Right atrium auricular region (tissue), 2 donors: ENCODE measurements around the gene WBP4. TPM values are rescaled to one million over a fixed set of nuclear protein-coding genes. Genes with fewer than 3 reads are reported as not detected.
"Not testable (repeated sequence)": the region's sequence is repeated elsewhere in the genome, so short reads cannot be mapped to it uniquely, and the experiment has no call there.

Source experiments
- DNase-seq: peaks from one replicate; pipeline ENCODE4 v3.0.0-alpha.2; 2019; ENCODE audit warnings: low spot score
- H3K27ac ChIP-seq, 2 donors: fragments of 200-600 bp; sonication (generic); 1 replicate in 1 of 2; 2 replicates in 1 of 2; pipeline ENCODE4 v1.5.1; 2016 to 2019
- H3K27me3 ChIP-seq, 2 donors: fragments of 200-600 bp; sonication (generic); one replicate each; pipeline versions ENCODE4 v1.5.1 to v1.6.0; 2017 to 2019
- H3K36me3 ChIP-seq: fragments of 200-600 bp; sonication (generic); one replicate; pipeline ENCODE4 v1.5.1; 2016
- H3K4me1 ChIP-seq, 2 donors: fragments of 200-600 bp; sonication (generic); one replicate each; pipeline versions ENCODE4 v1.5.1 to v1.6.0; 2017 to 2019
- H3K4me3 ChIP-seq, 2 donors: fragments of 200-600 bp; sonication (generic); 1 replicate in 1 of 2; 2 replicates in 1 of 2; pipeline ENCODE4 v1.5.1; 2017 to 2019; ENCODE audit warnings: mild to moderate bottlenecking in 1 of 2, moderate library complexity in 1 of 2
- H3K9me3 ChIP-seq, 2 donors: fragments of 200-600 bp; sonication (generic); one replicate each; pipeline ENCODE4 v1.5.1; 2019
- CTCF ChIP-seq, 2 donors: fragments of 200-600 bp; sonication (generic); IDR thresholded peaks; one replicate each; pipeline ENCODE4 v1.5.1; 2019; ENCODE audit warnings: antibody characterized with exemption in 2 of 2
- total RNA-seq, 2 donors: library from RNA; depleted of rRNA; stranded (reverse); fragments of >200 nt; gene quantifications; one replicate each; pipeline ENCODE4 v1.1.0, GENCODE V29; 2016

The WBP4 gene
- total RNA-seq, 2 donors from 2014 or later: 14.0 to 18.0 TPM

- H3K4me1 ChIP-seq: peaks cover 0 to 35% of the 10 kb centered on the region in 2 donors
- H3K9me3 ChIP-seq: no peaks in the 10 kb centered on the region
- TF ChIP-seq CTCF (IDR thresholded peaks at IDR 0.05): no peak
- peaks cover 4% of the 10 kb centered on the region for H3K36me3 ChIP-seq
- no peak overlapping the region for H3K27ac ChIP-seq
- H3K4me3 ChIP-seq: no peak overlapping the region
- no peaks in the 10 kb centered on the region for H3K27me3 ChIP-seq
- no peak for DNase-seq
Measured at GRCh38 chr13:41026788-41027187, 34.5 kb upstream of the WBP4 start.

GRCh38 chr13:41028051-41028450, 33.3 kb upstream of the WBP4 start:
- no peak for DNase-seq
- H3K36me3 ChIP-seq: peaks cover 4% of the 10 kb centered on the region
- H3K27me3 ChIP-seq: no peaks in the 10 kb centered on the region
- no peak for TF ChIP-seq CTCF (IDR thresholded peaks at IDR 0.05)
- no peak overlapping the region for H3K4me3 ChIP-seq
- H3K9me3 ChIP-seq: no peaks in the 10 kb centered on the region
- H3K4me1 ChIP-seq: peaks cover 0 to 40% of the 10 kb centered on the region in 2 donors
- no peak overlapping the region for H3K27ac ChIP-seq

- H3K9me3 ChIP-seq: no peaks in the 10 kb centered on the region
- no peaks in the 10 kb centered on the region for H3K27me3 ChIP-seq
- H3K27ac ChIP-seq: no peak overlapping the region
- TF ChIP-seq CTCF (IDR thresholded peaks at IDR 0.05): no peak
- H3K4me3 ChIP-seq: no peak overlapping the region
- peaks cover 4% of the 10 kb centered on the region for H3K36me3 ChIP-seq
- peaks cover 0 to 42% of the 10 kb centered on the region in 2 donors for H3K4me1 ChIP-seq
- no peak for DNase-seq
Measured at GRCh38 chr13:41029629-41030028, 31.7 kb upstream of the WBP4 start.

GRCh38 chr13:41032691-41033376, 28.5 kb upstream of the WBP4 start:
- no peak for TF ChIP-seq CTCF (IDR thresholded peaks at IDR 0.05)
- no peaks in the 10 kb centered on the region for H3K36me3 ChIP-seq
- H3K27me3 ChIP-seq: no peaks in the 10 kb centered on the region
- no peak overlapping the region for H3K27ac ChIP-seq
- H3K9me3 ChIP-seq: no peaks in the 10 kb centered on the region
- no peak overlapping the region for H3K4me3 ChIP-seq
- DNase-seq: no peak
- H3K4me1 ChIP-seq: peaks cover 0 to 32% of the 10 kb centered on the region in 2 donors

GRCh38 chr13:41034382-41034781, 26.9 kb upstream of the WBP4 start:
- no peaks in the 10 kb centered on the region for H3K27me3 ChIP-seq
- no peaks in the 10 kb centered on the region for H3K9me3 ChIP-seq
- H3K36me3 ChIP-seq: no peaks in the 10 kb centered on the region
- no peak for TF ChIP-seq CTCF (IDR thresholded peaks at IDR 0.05)
- H3K4me1 ChIP-seq: peaks cover 0 to 27% of the 10 kb centered on the region in 2 donors
- DNase-seq: no peak
- no peak overlapping the region for H3K27ac ChIP-seq
- H3K4me3 ChIP-seq: no peak overlapping the region

GRCh38 chr13:41034881-41035280, 26.4 kb upstream of the WBP4 start:
- DNase-seq: no peak
- no peak for TF ChIP-seq CTCF (IDR thresholded peaks at IDR 0.05)

GRCh38 chr13:41036557-41036956, 24.8 kb upstream of the WBP4 start:
- H3K36me3 ChIP-seq, H3K27ac ChIP-seq, H3K27me3 ChIP-seq, DNase-seq, H3K4me3 ChIP-seq, H3K9me3 ChIP-seq: not testable (repeated sequence)
- H3K4me1 ChIP-seq: peaks cover 0 to 33% of the 10 kb centered on the region in 2 donors

More at GRCh38 chr13:41034881-41035280, 26.4 kb upstream of the WBP4 start:
- H3K36me3 ChIP-seq: no peaks in the 10 kb centered on the region
- no peak overlapping the region for H3K4me3 ChIP-seq
- H3K9me3 ChIP-seq: no peaks in the 10 kb centered on the region
- H3K27me3 ChIP-seq: no peaks in the 10 kb centered on the region
- H3K27ac ChIP-seq: no peak overlapping the region
- H3K4me1 ChIP-seq: peaks cover 0 to 32% of the 10 kb centered on the region in 2 donors
